ENCODE data around the gene USP5. TPM values are rescaled to one million over a fixed set of nuclear protein-coding genes. Genes with fewer than 3 reads are reported as not detected.

The USP5 gene
- polyA plus RNA-seq, 2 of the 4 experiments (the other 2 are of a cell fraction), result 58.6 to 78.2 TPM

GRCh38 chr12:6867413-6868210, 15.7 kb downstream of the USP5 start, which contains the start of gene TPI1 (continued):
- TF ChIP-seq HMGXB4 (CRISPR knock-in tag; IDR thresholded peaks at IDR 0.05; ENCODE audit: borderline replicate concordance) (no peak), CHD2 (IDR thresholded peaks at IDR 0.05; ENCODE audit: low read length, partially characterized antibody) (no peak), RAD21 (conservative IDR thresholded peaks at IDR 0.05 in 1 of 2, IDR thresholded peaks at IDR 0.05 in 1 of 2) (no peak), POLR2A (IDR thresholded peaks at IDR 0.05; ENCODE audit: low read length) (peak; percentile 99), BCL3 (IDR thresholded peaks at IDR 0.05) (peak; percentile 99), MAZ (IDR thresholded peaks at IDR 0.05; ENCODE audit: borderline replicate concordance, low read depth, low read length) (no peak), NR3C1 (IDR thresholded peaks at IDR 0.05) (no peak), HEYL (CRISPR knock-in tag; IDR thresholded peaks at IDR 0.05) (no peak), KDM1A (IDR thresholded peaks at IDR 0.05; ENCODE audit: low read depth) (no peak), TP53 (CRISPR knock-in tag; IDR thresholded peaks at IDR 0.05) (no peak; the same call in 1 of the 2 replicates), E2F6 (IDR thresholded peaks at IDR 0.05; ENCODE audit: borderline replicate concordance, low read depth) (peak; percentile 78), HOXB5 (CRISPR knock-in tag; IDR thresholded peaks at IDR 0.05) (no peak), HOXB13 (CRISPR knock-in tag; IDR thresholded peaks at IDR 0.05; ENCODE audit: low read depth) (no peak), REST (IDR thresholded peaks at IDR 0.05) (no peak), USF2 (IDR thresholded peaks at IDR 0.05) (no peak), MAX (IDR thresholded peaks at IDR 0.05) (peak; percentile 74)

Measured in A549 (cell line).